ENCODE measurements around the gene RNF187.
"Not testable (repeated sequence)": the region's sequence is repeated elsewhere in the genome, so short reads cannot be mapped to it uniquely, and the experiment has no call there.

Gene RNF187

GRCh38 chr1:228497817-228498216 lies 10.6 kb downstream of the RNF187 start:
- TF ChIP-seq TOX (CRISPR knock-in tag; IDR thresholded peaks at IDR 0.05; ENCODE audit: borderline replicate concordance) (no peak), ZNF70 (CRISPR knock-in tag; IDR thresholded peaks at IDR 0.05) (no peak), ZFP30 (CRISPR knock-in tag; IDR thresholded peaks at IDR 0.05) (no peak), ZNF8 (CRISPR knock-in tag; IDR thresholded peaks at IDR 0.05) (no peak), BACH2 (CRISPR knock-in tag; IDR thresholded peaks at IDR 0.05; ENCODE audit: borderline replicate concordance) (no peak), ARNTL (CRISPR knock-in tag; IDR thresholded peaks at IDR 0.05; ENCODE audit: borderline replicate concordance, low read depth) (no peak), POU6F1 (CRISPR knock-in tag; IDR thresholded peaks at IDR 0.05; ENCODE audit: borderline replicate concordance, low read depth) (no peak), GLIS3 (CRISPR knock-in tag; IDR thresholded peaks at IDR 0.05) (no peak), TCF4 (CRISPR knock-in tag; IDR thresholded peaks at IDR 0.05; ENCODE audit: borderline replicate concordance) (no peak)
- ATAC-seq, result no peak

GRCh38 chr1:228500143-228500734 lies 13.1 kb downstream of the RNF187 start:
- TF ChIP-seq, protein P1, sequence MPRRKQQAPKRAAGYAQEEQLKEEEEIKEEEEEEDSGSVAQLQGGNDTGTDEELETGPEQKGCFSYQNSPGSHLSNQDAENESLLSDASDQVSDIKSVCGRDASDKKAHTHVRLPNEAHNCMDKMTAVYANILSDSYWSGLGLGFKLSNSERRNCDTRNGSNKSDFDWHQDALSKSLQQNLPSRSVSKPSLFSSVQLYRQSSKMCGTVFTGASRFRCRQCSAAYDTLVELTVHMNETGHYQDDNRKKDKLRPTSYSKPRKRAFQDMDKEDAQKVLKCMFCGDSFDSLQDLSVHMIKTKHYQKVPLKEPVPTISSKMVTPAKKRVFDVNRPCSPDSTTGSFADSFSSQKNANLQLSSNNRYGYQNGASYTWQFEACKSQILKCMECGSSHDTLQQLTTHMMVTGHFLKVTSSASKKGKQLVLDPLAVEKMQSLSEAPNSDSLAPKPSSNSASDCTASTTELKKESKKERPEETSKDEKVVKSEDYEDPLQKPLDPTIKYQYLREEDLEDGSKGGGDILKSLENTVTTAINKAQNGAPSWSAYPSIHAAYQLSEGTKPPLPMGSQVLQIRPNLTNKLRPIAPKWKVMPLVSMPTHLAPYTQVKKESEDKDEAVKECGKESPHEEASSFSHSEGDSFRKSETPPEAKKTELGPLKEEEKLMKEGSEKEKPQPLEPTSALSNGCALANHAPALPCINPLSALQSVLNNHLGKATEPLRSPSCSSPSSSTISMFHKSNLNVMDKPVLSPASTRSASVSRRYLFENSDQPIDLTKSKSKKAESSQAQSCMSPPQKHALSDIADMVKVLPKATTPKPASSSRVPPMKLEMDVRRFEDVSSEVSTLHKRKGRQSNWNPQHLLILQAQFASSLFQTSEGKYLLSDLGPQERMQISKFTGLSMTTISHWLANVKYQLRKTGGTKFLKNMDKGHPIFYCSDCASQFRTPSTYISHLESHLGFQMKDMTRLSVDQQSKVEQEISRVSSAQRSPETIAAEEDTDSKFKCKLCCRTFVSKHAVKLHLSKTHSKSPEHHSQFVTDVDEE (CRISPR knock-in tag; IDR thresholded peaks at IDR 0.05), result no peak
- TF ChIP-seq TOX (CRISPR knock-in tag; IDR thresholded peaks at IDR 0.05; ENCODE audit: borderline replicate concordance) (no peak), POU6F1 (CRISPR knock-in tag; IDR thresholded peaks at IDR 0.05; ENCODE audit: borderline replicate concordance, low read depth) (no peak), OSR1 (CRISPR knock-in tag; IDR thresholded peaks at IDR 0.05) (no peak), CSDC2 (CRISPR knock-in tag; IDR thresholded peaks at IDR 0.05) (no peak)
- no peak for ATAC-seq

DNA sequence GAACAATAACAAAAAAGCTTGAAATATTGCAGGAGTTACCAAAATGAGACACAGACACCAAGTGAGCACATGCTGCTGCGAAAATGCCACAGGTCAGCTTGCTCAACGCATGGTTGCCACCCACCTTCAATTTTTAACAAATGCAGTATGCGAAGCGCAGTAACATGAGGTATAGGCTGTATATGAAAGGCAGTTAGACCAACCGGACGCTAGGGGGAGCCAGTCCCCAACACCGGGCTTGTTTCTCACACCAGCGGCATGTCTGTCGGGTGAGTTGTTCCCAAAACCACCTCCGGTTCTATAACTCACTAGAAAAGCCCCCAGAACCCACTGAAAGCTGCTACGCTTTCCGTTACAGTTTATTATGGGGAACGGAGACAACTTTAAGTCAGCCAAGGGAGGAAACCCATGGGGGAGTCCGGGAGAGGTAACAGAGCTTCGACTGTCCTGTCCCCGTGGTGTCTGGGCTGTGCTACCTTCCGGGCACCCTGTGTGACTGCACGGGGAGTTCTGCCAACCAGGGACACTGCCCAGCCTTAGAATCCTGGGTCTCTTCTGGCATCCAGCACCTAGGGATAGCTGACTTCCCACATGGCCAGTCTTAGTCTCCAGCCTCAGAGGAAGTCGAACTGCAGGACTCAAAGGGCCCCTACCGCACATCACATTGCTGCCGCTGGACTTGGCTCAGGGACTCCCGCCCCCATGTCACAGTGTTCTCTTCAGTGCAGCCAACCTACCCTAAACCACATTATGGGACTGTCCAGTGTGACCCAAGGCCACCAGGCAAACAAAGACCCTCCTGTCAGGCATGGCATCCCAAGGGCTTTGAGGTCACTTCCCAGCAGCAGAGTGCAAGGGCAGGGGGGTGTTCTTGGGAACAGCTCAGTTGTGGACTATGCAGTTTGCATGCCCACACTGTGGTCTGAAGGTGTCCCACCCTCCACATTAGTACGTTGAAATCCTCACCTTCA lies 14.0 kb downstream of the RNF187 start:
- peak; percentile 98 for ATAC-seq
- TF ChIP-seq CSDC2 (CRISPR knock-in tag; IDR thresholded peaks at IDR 0.05) (no peak), ZC3H10 (CRISPR knock-in tag; IDR thresholded peaks at IDR 0.05) (peak; percentile 10; the same call in 1 of the 2 replicates), ESRRG (CRISPR knock-in tag; IDR thresholded peaks at IDR 0.05) (no peak), ZFP3 (CRISPR knock-in tag; IDR thresholded peaks at IDR 0.05) (no peak)

DNA sequence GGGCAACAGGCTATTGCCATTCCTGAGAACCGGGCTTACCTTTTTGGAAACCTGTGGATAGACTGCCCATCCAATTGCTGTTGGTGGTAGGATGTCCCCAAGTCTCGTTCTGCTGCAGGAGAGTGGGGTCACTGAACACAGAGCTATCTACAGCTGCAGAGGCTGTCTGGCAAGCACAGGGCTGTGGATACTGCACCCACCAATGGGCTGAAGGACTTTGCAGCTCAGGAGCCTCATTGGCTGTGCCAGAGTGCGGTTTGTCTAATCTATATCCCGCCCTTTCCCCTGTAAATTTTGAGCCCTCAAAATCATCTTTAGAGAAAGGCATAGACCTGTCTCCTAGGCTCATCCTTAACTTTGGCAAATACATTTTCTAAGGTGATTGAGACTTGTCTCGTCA lies 15.3 kb downstream of the RNF187 start:
- no peak for ATAC-seq
- no peak for TF ChIP-seq TCF4 (CRISPR knock-in tag; IDR thresholded peaks at IDR 0.05; ENCODE audit: borderline replicate concordance)
- no peak for TF ChIP-seq ZNF70 (CRISPR knock-in tag; IDR thresholded peaks at IDR 0.05)
- TF ChIP-seq POU6F1 (CRISPR knock-in tag; IDR thresholded peaks at IDR 0.05; ENCODE audit: borderline replicate concordance, low read depth), result no peak
- TF ChIP-seq PPARA (CRISPR knock-in tag; IDR thresholded peaks at IDR 0.05; ENCODE audit: borderline replicate concordance), result no peak
- no peak for TF ChIP-seq ZNF8 (CRISPR knock-in tag; IDR thresholded peaks at IDR 0.05)
- TF ChIP-seq ZC3H10 (CRISPR knock-in tag; IDR thresholded peaks at IDR 0.05), result no peak
- no peak for TF ChIP-seq ZFP30 (CRISPR knock-in tag; IDR thresholded peaks at IDR 0.05)
- no peak for TF ChIP-seq PATZ1 (CRISPR knock-in tag; IDR thresholded peaks at IDR 0.05; ENCODE audit: borderline replicate concordance)
- TF ChIP-seq ZFP3 (CRISPR knock-in tag; IDR thresholded peaks at IDR 0.05), result no peak
- no peak for TF ChIP-seq ARNTL (CRISPR knock-in tag; IDR thresholded peaks at IDR 0.05; ENCODE audit: borderline replicate concordance, low read depth)
- no peak for TF ChIP-seq RARB (CRISPR knock-in tag; IDR thresholded peaks at IDR 0.05)
- TF ChIP-seq BACH2 (CRISPR knock-in tag; IDR thresholded peaks at IDR 0.05; ENCODE audit: borderline replicate concordance), result no peak
- TF ChIP-seq ESRRG (CRISPR knock-in tag; IDR thresholded peaks at IDR 0.05), result no peak
- no peak for TF ChIP-seq GLIS3 (CRISPR knock-in tag; IDR thresholded peaks at IDR 0.05)

DNA sequence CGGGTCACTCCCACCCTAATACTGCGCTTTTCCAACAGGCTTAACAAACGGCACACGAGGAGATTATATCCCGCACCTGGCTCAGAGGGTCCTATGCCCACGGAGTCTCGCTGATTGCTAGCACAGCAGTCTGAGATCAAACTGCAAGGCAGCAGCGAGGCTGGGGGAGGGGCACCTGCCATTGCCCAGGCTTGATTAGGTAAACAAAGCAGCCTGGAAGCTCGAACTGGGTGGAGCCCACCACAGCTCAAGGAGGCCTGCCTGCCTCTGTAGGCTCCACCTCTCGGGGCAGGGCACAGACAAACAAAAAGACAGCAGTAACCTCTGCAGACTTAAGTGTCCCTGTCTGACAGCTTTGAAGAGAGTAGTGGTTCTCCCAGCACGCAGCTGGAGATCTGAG lies 18.8 kb downstream of the RNF187 start:
- ATAC-seq, result not testable (repeated sequence)

Data from SK-N-SH treated with all-trans-retinoic acid at 6 μM for 48 hours (cell line).